Measurements from ENCODE around the gene KIF23.

Gene KIF23

DNA sequence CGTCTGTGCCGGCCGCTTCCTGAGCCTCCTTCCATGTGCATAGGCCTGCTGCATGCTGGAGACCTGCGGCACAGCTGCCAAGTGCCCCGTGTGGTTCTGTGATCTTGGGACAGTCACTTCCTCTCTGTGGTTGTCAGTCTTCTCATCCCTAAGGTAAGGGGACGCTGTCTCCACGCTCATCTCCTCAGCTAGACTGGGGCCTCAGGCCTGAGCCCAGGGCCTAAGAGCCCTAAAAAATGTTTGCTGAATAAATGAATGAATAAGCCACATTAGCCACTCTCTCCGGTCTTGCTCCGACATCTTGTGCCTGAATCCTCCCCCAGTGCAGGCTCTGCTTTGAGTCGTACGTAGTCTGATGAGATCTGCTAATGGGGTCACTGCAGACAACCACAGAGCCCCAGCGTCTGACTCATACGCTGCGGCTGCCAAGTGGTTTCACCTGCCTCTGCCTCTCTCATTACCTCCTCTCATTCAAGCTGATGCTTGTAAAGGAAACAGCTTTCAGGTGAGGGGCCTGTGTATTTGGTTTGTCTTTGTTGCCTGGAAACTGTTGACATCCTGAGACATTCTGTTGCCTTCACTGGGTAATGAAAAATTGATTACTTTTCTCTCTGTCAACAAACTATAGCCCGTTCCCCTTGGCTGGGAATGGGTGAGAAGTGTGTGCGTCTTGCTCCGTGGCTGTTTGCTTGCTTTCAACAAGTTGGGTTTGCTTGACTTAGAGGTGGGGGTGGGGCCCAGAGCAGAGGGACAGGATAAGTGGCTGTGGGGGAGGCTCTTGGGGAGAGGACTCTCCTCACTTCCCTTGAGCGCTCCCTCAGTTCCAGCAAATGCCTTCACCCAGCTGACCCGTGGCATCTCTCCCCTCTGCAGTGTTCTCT is 54.3 kb downstream of the KIF23 start:
- DNase-seq: peak; percentile 90

DNA sequence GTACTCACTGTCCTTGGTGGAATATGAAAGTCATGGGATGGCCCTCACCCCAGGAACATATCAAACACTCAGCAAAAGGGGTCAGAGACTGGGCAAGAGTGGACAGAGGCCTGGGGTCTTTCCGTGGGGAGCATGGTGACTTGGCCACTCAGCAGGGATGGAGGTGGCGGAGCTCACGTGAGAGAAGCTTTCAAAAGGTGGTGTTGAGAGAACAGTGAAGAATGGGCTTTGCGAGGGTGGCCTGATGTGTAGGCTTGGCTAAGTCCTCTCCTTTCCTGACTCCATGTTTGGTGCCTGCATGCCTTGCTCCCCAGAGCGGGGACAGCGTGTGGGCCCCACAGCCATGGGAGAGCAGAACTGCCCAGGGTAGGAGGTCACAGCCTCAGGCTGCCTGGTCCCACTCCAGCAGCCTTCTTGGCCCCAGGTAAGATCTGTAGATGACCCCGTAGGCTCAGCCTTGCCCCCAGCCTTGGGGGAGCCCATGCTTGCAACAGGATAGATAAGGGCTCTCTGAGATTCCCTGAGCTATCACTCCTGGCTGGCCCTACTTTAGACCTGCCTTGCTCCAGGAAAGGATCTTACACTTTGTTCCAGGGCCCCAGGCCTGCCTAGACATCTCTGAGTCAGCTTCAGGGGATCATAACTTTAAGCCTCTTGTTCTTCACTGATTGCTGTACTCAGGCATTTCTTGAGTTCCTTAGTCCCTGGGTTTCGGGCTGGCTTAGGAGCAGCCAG is 55.5 kb downstream of the KIF23 start:
- DNase-seq: no peak

DNA sequence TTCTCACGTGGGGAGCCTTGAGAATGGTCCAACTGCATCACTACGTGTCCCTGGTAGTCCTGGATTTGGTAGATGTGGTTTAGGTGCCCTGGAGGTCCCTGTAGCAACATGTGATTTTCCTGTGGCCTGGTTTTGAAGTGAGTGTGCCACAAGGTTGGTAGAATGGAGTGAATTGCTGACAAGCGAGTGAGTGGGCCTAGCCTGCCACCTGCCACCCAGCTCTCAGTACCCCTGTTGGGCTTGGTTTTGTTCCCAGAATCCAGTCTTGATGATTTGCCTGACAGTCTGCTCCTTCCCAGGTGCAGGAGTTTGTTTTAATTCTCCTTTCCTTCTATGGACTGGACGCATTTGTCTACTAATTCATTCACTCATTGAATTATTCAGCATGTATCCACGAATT is 57.9 kb downstream of the KIF23 start:
- DNase-seq: no peak

DNA sequence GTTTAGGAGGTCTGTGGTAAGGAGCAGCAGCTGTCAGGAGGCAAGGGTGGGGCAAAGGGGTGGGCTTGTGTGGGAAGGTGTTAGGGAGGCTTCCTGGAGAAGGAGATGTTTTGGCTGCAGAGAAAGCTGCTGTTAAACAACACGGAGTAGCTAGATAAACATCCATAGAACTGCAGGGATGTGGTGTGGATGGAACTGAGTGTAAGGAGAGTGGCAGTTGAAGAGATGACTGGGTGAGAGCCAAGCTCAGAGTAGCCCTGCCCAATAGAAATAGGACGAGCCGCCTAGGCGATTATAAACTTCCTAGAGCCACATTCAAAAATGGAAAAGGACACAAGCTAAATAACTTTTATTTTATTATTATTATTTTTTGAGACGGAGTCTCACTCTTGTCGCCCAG is 58.4 kb downstream of the KIF23 start:
- no peak for DNase-seq

DNA sequence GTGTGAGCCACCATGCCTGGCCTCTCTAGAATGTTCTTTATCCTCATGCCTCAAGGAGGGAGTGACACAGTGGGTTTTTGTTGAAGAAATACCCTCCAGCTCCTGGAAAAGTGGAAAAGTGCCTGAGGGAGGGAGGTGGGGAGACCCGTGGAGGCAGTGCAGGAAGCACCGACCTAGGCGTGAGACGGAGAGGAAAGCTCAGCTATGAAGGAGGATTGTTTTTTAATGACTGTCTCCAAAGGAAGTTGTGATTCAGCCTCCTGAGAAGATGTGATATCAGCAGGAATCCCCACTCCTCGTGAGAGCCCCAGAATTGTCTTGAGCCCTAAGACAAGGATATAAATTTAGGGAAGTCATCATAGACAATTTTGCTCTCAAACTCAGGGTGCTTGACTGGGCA is 60.1 kb downstream of the KIF23 start:
- DNase-seq: peak; percentile 21

DNA sequence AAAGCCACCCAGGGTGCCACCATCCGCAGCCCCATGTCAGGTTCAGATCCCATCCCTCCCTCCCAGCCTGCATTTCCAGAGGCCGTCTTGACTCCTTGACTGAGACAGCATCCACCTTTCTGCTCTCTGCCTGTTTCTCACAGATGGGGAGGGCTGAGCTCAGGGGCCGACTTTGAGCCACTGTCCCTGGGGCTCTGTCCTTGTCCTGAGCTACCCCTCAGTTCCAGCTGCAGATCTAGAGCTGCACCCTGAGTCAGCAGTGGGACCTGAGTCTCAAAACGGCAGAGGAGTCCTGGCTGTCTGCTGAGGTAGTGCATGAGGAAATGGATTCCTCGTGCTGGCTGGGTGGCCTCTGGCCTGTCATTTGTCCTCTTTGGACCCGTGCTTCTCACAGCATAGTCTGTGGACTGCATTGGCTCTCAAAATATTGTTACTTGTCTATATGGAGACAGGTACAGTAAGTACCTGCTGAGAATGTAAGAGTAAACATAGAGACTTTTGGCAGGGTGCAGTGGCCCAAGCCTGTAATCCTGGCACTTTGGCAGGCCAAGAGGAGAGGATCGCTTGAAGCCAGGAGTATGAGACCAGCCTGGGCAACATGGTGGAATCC is 60.8 kb downstream of the KIF23 start:
- no peak for DNase-seq

DNA sequence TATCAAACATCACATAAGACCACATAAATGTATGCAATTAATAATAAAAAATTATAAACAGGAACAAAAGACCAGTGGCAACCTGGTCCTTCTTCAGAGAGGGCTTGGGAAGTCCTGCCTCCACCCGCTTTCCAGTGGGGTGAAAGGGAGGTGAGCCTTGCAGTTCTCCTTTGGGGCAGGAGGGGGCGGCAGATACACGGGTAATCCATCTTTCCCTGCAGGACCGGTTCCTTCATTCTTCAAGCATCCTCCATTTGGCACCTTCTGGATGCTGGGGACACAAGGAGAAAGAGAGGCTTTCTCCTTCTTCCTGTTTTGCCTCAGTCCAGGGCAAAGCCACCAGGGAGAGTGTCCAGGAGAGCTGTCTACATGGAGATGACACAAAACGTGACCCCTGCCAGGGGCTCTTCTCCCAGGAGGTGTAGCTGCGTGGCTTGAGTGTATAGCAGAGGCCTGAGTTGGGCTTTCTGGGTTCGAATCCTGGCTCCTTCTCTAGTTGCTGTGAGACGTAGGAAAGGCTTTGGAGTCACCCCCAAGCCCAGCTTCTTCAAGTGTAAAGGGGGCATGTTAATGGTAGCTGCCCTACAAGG is 61.7 kb downstream of the KIF23 start:
- peak; percentile 49 for DNase-seq

DNA sequence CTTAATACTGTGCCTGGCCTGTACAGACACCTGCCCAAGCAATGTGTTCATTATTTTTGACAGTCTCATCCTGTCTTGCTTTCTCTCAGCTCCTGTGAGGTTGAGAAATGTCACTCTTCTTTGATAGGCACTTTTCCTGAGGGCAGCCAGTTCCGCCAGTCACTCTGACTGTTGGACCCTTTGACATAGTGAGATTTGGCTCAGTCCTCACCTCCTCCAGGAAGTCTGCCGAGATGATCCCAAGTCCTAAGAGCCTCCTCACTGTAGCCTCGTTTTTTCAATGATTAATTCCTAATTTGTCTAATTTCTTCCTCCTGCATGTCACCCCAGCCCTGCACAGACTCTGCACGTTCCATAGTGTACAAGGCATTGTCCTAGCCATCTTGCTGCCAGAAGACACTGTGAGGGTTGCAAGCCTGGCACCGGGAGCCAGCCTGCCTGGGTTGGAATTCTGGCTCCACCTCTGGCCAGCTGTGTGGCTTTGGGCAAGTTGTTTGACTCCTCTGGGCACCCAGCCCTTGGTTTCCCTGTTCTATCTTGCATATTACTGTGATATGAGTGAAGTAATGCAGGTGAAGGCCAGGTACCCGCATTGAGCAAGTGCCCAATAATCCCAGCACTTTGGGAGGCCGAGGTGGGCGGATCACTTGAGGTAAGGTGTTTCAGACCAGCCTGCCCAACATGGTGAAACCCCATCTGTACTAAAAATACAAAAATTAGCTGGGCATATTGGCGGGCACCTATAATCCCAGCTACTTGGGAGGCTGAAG is 62.7 kb downstream of the KIF23 start:
- DNase-seq: no peak

DNA sequence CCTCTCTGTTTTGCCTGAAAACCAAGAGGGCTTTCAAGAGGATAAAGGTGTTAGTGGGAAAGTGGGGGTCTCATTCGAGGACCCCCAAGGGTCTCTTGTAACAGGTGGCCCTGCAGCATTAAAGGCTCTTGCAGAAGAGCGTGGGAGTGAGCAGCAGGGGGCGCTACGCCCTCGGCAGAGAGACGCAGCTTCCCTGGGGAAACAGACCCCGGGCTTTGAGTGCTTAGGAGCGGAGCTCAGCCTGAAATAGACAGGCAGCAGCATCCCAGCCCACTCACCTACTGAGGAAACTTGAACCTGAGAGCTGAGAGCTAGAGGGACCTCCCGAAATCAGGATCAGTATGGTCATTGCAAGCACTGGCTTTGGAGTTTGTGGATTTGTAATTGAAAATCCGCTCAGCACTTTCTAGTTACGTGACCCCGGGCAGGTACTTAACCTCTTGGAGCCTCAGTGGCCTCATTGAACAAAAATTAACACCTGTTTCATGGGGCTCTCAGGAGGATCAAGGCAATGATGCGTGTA is 64.2 kb downstream of the KIF23 start:
- peak; percentile 47 for DNase-seq

DNA sequence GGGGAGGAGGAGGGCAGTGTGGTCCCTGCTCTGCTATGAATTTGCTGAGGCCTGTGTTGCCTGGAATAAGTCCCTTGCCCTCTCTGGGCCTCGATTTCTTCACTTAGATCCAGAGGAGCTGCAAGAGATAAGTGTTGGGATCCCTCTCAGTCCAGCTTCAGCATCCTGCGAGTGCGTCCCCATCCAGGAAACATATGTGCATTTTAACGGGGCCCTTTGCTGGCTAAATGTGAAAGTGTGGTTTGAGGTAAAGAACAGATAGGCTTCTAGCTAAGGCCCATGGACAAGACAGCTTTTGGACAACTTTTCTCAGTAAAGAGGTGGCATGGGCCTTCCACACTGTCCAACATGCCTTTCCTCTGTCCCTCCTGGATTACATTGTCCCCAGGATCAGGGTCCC is 64.9 kb downstream of the KIF23 start:
- no peak for DNase-seq

DNA sequence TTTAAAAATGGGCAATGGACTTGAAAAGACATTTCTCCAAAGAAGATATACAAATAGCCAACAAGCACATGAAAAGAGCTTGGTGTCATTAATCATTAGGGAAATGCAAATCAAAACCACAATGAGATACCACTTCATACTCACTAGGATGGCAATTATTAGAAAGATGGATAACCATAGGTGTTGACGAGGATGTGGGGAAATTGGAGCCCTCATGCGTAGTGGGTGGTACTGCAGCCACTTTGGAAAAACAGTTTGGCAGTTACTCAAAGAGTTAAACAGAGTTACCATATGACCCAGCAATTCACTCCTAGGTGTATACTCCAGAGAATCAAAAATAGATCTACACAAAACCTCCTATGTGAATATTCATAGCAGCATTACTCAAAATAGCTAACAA is 65.8 kb downstream of the KIF23 start:
- DNase-seq: no peak

DNA sequence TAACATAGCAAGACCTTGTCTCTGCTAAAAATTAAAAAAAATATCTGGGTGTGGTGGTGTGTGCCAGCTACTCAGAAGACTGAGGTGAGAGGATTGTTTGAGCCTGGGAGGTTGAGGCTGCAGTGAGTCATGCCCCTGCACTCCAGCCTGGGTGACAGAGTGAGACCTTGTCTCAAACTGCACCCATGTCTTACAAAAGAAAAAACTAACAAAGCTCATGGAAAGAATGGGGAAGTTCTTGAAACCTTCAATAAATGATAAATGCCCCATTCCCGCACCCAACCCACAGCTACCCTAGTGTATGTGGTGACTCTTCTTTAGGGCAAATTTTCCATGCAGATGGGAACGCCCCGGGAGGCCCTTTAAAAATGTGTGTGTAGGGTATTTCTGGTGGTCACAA is 66.8 kb downstream of the KIF23 start:
- no peak for DNase-seq

DNA sequence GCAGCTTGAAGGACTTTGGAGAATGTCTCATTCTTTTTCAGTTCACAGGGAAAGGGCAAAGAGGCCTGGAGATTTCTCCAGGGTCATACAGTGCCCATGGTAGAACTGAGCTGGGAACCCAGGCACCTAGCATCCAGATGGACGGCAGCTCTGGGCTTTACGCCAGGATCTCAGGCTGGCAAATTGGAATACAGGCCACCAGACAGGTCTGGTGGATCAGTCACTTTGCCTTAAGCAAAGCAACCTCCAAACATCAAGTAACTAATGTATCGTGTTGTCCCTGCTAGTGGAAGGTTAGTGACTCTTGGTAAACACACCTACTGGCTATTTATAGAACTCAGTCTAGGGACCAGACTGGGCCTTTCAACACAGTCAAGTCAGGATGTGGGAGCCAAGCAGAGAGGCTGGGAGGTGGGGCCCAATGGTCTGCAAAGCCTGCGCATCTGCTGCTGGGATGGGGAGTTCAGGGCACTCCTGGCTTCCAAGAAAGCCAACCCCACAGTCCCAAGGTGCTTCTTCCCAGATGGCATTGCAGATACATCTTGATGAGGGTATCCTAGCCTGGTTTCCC is 68.6 kb downstream of the KIF23 start:
- no peak for DNase-seq

DNA sequence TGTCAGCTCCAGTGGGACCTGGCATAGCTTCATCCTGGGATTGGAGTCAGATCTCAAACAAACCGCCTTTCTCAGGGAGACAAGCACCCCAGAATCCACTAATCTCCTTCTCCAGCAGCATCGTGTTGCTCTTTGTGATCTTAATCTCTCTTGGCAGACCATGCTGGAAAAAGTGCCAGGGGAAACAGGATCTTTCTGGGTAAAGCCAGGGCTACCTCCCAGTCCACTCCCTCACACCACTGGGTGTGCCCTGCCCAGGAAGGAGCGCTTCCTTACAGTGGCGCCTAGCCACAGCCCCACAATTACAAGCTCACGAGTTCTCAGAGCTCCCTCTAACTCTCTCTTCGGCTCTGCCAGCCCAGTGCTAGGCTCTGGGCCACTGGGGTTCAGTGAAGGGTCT is 70.7 kb downstream of the KIF23 start:
- no peak for DNase-seq

DNA sequence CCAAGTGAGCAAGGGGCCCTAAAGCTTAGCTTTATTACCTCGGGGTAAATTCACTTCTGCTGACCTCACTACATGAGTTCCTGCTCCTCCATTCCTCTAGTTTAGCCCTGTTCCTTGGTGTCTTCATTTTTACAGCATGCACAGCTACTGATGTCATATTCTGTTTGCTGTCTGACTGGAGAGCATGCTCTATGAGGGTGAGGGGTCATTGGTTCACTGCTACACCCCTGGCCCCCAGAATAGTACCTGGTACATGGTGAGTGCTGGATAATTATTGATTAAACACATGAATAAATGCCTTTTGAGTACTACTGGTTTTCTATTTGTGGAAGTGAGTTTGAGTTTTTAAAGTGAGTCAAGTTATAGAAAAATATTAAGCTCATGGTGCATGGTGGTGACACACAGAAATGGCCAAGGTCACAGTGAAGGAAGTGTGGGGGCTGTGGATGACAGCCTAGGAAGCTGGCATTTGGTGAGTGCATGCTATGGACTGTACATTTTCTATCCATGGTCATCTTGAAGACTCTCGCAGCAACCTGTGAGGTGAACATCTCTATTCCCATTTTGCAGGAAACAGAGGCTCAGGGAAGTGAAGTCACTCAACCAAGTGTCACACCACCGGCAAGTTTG is 72.4 kb downstream of the KIF23 start:
- no peak for DNase-seq

DNA sequence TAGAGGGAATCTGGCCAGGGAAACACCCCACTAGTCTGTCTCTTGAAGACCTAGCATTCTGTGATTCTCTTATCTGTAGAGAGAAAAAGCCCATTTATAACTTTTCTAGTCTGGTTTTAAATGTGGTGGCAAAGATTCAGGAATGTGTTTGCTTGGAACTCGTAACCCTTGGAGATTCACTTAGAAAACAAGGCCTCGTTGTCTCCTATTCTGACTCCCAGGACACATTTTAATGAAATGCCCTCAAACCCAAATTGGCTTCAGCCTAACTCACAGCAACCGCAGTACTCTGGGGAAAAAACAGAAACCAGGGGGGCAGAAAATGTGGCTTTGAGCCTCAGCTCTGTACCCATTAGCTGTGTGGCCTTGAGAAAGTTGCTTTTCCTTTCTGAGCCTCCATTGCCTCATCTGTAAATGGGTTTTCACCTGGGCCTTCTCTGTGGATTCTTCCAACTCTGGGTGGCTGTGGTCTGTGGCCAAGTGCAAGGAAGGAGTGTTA is 75.0 kb downstream of the KIF23 start:
- no peak for DNase-seq

DNA sequence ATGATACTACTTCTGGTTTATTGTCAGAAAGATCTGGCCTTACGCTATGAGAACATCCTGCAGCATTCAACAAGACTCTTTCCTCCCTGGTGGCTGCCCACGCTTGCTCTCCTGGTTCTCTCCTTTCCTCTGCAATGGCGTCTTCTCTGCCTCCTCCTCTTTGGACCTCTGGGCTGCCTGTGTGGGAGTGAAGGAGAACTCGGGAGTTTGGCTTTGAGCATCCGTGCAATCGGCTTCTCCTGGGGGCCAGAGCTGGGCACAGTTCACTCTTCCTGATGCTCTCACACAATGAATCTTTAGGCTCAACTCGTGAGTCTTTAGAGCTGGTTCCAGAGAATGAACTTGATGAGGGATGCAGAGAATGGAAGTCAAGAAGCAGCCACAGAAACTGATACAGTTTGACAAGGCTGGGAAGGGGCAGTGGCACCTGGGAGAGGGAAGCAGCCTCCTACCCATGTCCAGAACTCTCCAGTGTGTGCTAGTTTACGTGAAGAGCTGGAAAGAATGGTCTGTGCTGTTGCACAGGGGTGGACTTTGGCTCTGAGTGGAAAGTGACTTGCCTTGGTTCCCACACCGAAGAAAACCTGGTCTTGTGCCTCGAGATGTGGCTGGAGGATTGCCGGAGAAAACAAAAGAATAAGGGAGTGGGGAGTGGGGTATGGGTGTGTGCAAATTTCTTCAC is 76.3 kb downstream of the KIF23 start:
- no peak for DNase-seq

DNA sequence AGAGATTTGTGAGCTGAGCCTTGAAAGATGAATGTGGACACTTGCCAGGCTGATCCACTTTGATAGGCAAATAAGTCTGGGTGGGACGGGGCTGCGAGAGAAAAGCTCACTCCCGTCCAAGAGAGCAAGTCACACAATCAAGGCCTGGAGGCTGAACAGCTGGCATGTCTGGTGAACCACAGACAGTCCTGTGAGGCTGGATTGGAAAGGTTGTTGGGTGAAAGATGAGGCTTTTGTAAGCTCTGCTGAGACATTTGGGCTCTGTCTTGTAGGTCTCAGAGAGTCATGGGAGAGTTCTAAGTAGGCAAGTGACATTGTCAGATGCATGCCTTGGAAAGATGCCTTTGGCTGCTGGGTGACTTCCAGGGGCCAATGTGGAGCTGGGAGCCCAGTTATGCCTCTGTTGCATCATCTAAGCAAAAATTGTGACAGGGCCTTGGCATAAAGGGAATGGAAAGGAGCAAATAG is 76.9 kb downstream of the KIF23 start:
- no peak for DNase-seq

DNA sequence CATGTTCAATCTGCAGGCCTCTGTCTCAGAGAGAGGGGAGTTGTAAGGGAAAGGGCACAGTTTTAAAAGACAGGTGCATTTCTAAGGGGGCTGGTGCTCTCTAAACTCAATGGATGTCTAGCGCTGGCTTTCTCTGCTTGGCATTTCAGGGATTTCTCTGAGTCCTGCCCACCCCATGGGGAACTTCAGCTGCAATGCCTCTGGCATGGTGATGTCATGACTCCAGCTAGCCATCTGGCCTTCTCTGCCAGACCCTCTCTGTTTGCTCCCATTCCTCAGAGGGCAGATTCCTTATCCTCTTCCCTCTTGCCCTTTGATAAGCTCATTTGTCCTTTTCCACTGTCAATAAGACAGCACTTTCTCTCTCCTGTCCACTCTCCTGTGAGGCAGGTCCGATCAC is 79.3 kb downstream of the KIF23 start:
- DNase-seq: no peak

DNA sequence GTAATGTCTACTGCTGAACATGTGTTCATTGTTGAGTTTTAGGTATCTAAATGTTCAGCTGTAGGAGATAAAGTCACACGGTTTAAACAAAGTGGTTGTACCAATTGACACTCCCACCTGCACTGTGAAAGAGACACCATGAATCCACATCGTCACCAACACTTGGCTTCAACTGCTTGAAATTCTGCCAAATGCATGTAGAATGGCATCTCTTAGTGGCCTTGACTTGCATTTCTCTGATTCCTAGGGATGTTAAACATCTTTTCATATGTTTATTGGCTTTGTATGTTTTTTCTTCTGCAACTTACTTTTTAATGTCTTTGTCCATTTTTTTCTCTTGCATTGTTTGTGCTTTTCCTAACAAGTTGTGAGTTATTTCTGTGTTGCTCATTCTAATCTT is 81.9 kb downstream of the KIF23 start:
- DNase-seq: no peak

DNA sequence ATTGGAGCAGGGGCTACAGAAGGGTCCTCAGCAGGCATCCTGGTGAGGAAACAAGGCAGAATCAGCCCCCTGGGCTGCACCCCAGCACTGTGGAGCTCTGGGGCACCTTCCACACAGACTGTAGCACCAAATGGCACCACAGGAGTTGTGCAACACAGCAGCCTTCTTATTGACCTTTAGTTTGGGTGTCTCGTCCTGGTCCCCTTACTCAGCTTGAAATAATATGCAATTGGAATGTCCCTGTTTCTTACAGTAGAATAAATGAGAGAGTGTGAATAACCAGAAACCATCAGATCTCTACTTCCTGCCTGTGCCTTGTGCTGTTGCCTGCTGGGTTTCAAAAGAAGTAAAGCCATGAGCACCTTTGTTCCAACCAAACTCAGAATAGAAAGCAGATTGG is 82.9 kb downstream of the KIF23 start:
- DNase-seq: no peak
